Hematopoietic multipotent progenitor cell (in vitro differentiated cells): Measurements from ENCODE around the gene ZNF132. TPM values are rescaled to one million over a fixed set of nuclear protein-coding genes. Genes with fewer than 3 reads are reported as not detected.

ENCODE experiments used
- DNase-seq, 3 donors: peaks; one replicate each; pipeline ENCODE4 v3.0.0-alpha.2; 2011 to 2015; ENCODE audit warnings: low read depth in 2 of 3, low spot score in 2 of 3
- small RNA-seq: library from RNA; depleted of rRNA; stranded (forward); fragments of <200 nt; gene quantifications from one replicate; pipeline ENCODE3, GENCODE V24; 2012
- total RNA-seq: library from RNA; depleted of rRNA; stranded (reverse); fragments of >200 nt; gene quantifications from one replicate; pipeline ENCODE4 v1.2.3, GENCODE V29; 2012

ZNF132 gene
- total RNA-seq, 1 donor = 5.9 TPM

DNA sequence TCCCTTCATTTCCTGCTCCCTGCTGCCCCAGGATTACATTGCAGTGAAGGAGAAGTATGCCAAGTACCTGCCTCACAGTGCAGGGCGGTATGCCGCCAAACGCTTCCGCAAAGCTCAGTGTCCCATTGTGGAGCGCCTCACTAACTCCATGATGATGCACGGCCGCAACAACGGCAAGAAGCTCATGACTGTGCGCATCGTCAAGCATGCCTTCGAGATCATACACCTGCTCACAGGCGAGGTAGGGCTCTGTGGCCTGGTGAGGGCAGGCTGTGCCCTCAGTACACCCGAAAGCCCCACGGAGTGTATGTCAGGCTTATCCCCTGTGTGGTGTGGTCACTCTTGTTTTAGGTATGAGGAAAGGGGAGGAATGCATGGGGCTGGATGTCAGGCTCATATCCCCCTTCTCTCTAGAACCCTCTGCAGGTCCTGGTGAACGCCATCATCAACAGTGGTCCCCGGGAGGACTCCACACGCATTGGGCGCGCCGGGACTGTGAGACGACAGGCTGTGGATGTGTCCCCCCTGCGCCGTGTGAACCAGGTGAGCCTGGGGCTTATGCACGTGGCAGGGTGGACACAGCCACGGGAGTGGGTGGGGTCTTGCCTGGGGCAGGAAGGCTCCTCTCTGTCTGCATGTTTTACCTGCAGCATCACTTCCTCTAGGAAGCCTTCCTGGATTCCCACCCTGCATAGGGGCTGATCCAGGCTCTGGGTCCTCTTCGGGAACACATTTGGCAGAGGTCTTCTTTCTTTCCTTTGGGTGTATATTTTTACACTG lies 46.8 kb downstream of the ZNF132 start:
- DNase-seq = no peak

DNA sequence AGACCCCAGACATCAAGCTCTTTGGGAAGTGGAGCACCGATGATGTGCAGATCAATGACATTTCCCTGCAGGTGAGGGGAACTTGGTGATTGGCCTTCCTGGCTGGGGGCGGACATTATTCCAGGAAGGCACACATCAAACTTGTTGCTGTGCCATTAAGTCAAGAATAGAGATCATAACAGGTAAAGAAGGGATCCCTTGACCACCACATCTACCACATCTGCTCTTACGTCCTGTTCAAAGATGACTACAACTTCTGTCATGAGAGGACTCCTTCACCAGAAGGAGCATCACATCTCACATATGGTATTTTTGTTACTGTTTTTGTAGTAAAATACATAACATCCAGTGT lies 51.8 kb downstream of the ZNF132 start:
- no peak for DNase-seq

DNA sequence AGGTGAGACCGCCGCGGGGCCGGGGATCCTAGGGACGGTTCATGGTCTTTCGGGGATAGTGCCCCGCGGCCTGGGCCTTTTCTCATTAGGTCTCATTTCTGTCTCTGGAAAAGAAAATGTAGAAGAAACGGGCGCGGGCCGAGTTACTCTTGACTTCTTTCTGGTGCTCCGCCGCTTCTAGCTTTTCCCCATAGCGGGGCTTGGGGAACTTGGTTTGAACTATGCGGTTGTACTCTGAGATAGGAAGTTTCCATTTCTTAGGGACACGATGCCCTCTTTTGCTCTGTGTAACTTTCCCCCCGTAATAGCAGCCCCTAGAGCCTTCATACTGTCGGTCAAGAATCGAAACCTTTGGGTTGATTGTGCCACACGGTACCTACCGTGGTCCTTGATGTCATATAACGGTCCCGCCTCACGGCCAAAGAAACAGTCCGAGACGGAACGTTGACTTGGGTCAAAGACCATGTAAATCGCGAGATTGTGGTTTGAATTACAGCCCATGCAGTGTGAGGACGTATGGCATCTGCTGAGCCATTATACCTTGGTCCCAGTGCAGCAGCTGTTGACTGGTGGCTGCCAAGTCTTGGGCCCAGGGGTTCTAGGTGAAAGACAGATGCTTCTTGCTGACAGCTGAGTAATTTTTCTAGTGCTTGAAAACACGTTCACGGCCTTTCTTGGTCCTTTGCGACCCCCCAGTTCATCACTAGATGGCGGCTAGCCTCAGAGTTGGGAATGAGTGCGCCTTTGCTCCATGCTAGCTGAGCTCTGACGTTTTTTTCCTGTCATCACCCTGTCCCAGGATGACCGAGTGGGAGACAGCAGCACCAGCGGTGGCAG lies 52.4 kb downstream of the ZNF132 start:
- DNase-seq = no peak

DNA sequence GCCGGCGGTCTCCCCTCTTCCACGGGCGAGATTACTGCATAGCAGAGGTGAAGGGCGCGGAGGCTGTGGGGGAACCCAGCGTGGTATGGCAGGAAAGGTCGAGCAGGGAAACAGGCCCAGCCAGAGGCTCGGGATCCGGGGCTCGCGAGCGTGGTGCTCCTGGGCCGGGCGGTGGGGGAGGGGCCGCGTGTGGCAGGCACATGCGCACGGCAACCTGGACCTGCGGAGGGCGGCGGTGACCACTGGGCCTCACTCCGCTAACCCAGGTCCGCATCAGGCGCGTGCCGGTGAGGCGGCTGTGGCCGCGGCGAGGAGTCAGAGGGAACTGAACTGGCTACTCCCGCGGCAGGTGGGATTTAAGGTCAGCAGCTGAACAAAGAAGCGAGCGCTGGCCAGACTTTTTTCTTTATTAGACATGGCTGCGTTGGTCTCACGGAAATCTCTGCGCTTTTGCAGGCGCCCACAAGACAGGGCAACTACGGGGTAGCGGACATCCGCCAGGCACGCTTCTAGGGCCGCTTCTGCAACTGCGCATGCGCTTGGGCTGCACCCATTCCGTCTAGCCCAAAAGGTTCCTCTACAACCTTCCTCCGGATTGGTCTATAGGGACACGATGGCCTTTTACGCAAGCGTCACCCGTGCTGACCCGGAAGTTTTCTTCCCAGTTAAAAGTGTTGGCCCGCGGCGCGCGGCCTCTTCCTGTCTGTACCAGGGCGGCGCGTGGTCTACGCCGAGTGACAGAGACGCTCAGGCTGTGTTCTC lies 53.2 kb downstream of the ZNF132 start, which contains the start of gene RPS5:
Gene RPS5 (plus strand): TSS at position 694 of the 762 bp plus-strand sequence. CDS start 869 bp downstream, outside the sequence.
- peak; percentile 93 to 99 (median 98) for DNase-seq

DNA sequence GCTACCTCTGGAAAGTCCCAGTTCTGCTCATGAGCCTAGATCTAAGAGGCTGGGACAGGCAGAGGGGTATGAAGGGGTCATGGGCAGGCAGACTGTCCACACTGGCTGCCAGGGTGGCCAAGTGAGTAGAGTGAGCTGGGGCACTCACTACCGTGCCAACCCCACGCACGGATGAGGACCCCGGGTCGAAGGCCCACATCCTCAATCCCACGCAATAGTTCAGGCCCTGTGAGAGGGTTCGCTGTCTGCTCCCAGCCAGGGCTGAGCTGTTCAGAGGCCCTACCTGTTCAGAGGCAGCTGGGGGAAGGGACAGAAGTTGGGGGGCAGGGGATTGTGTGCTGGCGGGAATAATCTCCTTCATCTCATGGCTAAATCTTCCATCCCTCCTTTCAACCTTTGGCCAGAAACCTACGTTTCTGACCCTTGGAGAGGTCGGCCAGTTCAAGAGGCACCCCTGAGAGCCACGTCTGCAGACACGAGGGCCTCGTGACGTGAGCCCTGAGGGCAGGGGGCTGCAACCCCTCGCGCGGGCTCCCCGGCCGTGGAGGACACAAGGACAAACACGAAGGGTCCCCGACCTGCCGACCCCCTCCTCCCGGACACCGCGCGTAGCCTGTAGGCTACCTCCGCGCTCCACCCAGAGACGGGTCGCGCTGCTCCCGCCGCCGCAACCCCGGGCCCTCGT lies 53.9 kb downstream of the ZNF132 start:
- DNase-seq = no peak

DNA sequence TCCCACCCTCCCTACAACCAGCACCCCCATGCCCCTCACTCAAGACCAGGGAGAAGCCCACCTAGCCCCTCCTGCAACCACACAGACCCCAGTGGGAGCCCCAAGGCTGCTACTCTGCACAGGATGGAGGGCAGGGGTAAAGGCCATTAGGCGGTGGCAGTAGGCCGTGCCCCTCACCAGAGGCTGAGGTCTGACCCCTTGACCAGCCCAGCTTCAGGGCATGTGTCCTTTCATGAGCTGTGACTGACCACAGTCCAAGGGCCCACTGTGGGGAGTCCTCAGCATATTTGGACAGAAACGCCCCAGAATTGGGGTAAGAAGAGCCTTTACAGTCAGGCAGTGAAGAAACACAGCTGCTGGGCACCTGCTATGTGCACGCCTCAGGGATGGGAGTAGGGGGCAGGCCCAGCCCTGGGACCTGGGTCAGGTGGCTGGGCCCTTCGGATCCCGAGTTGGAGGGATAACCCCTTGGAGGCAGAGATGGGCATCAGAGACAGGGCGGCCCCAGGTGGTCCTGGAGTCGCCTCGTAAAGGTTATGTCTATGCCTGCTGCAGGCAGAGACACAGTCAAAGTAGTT lies 54.6 kb downstream of the ZNF132 start:
- no peak for DNase-seq

DNA sequence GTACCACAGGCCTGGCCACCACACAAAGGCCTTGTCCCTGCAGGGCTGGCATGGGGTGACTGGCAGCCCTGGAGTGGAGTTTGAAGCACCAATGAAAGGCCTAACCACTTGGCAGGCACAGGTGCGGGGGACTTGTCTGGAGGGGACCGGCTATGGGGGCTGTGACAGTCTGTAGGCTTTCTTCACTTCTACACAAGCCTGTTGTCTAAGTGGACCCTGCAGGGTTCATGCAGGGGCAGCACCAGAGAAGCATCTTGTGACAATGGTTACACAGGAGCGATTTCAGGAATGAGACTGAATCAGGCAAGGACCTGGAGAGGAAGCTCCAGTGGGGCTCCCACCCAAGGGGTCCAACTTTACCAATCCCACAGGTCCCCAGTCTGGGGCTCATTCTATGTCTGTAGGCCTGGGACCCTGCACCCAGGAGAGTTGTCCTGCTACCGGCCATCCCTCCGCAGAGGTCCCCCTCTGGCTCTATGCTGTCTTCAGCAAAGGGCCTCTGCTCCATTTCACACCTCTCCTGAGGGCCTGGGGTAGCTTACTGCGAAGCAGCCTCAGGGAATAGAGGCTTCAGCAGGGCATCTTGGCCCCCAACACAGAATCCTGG lies 56.9 kb downstream of the ZNF132 start:
- DNase-seq = no peak

Small RNA genes lying within 50 kb of the gene (small RNA-seq; reads per million reads assigned to genes)
- gene MIR4754 = not detected
- gene RNU6-1337P = not detected

Other genes with a start within 250 kb of the ZNF132 start
- gene ZNF544, start 211.2 kb downstream of the ZNF132 start, total RNA-seq = 57.1 TPM
- gene ZNF8, start 161.2 kb downstream of the ZNF132 start, total RNA-seq = 10.5 TPM
- 49.0 TPM for gene ERVK3-1, start 134.8 kb downstream of the ZNF132 start, total RNA-seq
- gene ZSCAN22, start 113.2 kb downstream of the ZNF132 start, total RNA-seq = 3.0 TPM
- 10.0 TPM for gene A1BG, start 86.7 kb downstream of the ZNF132 start, total RNA-seq
- gene ZNF497, start 77.4 kb downstream of the ZNF132 start, total RNA-seq = 4.8 TPM
- 6.2 TPM for gene ZNF837, start 59.1 kb downstream of the ZNF132 start, total RNA-seq
- gene RPS5, start 52.9 kb downstream of the ZNF132 start, total RNA-seq = 7,116 TPM
- 0.81 TPM for gene RNF225, start 44.5 kb downstream of the ZNF132 start, total RNA-seq
- gene ZNF584, start 31.5 kb downstream of the ZNF132 start, total RNA-seq = 11.3 TPM
- gene ZNF324B, start 11.5 kb upstream of the ZNF132 start, total RNA-seq = 19.1 TPM
- gene ZNF324, start 26.9 kb upstream of the ZNF132 start, total RNA-seq = 21.3 TPM
- gene ZNF446, start 36.2 kb upstream of the ZNF132 start, total RNA-seq = 16.2 TPM
- gene SLC27A5, start 71.8 kb upstream of the ZNF132 start, total RNA-seq = 24.2 TPM
- 14.3 TPM for gene ZBTB45, start 79.7 kb upstream of the ZNF132 start, total RNA-seq
- gene TRIM28, start 103.9 kb upstream of the ZNF132 start, total RNA-seq = 972 TPM
- 59.8 TPM for gene CHMP2A, start 115.0 kb upstream of the ZNF132 start, total RNA-seq
- gene UBE2M, start 118.5 kb upstream of the ZNF132 start, total RNA-seq = 54.4 TPM
- gene MZF1, start 133.2 kb upstream of the ZNF132 start, total RNA-seq = 58.7 TPM